ENCODE data around the gene CRY1.
"Not testable (repeated sequence)": the region's sequence is repeated elsewhere in the genome, so short reads cannot be mapped to it uniquely, and the experiment has no call there.

CRY1 gene

GRCh38 chr12:107064243-107064642, 29.1 kb downstream of the CRY1 start:
- DNase-seq (ENCODE audit: low read depth in 2 of 2): no peak

DNA sequence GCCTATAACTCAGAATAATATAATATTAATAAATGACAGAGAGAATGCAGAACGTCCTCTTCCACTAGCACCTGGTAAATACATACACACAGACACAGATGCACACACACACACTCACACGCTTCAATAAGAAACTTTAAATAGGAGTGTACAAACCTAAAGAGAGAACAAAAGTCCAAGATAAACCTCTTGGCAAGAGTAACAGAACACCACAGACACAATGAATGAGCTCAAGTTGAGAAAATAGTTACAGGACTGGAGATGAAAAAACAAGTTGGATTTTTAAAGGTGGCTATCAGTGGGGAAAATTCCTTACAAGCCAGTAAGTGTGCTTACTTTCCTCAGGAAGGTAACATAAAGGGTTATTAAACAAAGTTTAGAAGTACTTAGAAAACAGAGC, 35.2 kb downstream of the CRY1 start:
- DNase-seq (ENCODE audit: low read depth in 2 of 2): no peak

- DNase-seq (ENCODE audit: low read depth in 2 of 2): no peak
These were observed 36.1 kb downstream of the CRY1 start for GRCh38 chr12:107057071-107057834.

GRCh38 chr12:107053709-107054108, 39.6 kb downstream of the CRY1 start:
- DNase-seq (ENCODE audit: low read depth in 2 of 2): no peak

DNA sequence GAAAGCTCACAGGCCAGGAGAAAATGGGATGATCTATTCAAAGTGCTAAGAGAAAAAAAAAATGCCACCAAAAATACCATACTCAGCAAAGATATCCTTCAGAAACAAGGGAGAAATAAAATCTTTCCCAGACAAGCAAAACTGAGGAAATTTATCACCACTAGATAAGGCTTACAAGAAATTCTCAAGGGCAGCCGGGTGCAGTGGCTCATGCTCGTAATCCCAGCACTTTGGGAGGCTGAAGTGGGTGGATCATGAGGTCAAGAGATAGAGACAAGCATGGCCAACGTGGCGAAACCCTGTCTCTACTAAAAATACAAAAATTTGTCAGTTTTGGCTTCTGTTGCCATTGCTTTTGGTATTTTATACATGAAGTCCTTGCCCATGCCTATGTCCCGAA, 48.2 kb downstream of the CRY1 start:
- no peak for DNase-seq (ENCODE audit: low read depth in 2 of 2)

GRCh38 chr12:107042801-107043200, 50.5 kb downstream of the CRY1 start:
- DNase-seq (ENCODE audit: low read depth in 2 of 2): no peak

DNA sequence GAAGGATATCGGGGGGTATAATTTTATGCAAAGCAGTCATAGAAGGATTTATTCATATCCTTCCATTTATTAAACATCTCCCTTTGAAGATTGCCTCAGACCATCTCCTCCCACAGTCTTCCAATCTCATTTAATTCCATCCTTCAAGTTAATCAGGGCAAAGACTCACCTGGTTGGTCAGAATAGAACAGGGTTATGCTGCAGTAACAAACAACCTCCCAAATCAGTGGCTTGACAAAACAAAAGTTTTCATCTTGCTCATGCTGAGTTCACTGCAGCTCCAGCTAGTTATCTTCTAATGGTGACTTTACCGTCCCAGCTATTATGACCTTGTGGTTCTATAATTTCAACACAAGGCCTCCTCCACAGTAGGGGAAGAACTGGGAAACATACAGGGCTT, 57.6 kb downstream of the CRY1 start:
- DNase-seq (ENCODE audit: low read depth in 2 of 2): no peak

DNA sequence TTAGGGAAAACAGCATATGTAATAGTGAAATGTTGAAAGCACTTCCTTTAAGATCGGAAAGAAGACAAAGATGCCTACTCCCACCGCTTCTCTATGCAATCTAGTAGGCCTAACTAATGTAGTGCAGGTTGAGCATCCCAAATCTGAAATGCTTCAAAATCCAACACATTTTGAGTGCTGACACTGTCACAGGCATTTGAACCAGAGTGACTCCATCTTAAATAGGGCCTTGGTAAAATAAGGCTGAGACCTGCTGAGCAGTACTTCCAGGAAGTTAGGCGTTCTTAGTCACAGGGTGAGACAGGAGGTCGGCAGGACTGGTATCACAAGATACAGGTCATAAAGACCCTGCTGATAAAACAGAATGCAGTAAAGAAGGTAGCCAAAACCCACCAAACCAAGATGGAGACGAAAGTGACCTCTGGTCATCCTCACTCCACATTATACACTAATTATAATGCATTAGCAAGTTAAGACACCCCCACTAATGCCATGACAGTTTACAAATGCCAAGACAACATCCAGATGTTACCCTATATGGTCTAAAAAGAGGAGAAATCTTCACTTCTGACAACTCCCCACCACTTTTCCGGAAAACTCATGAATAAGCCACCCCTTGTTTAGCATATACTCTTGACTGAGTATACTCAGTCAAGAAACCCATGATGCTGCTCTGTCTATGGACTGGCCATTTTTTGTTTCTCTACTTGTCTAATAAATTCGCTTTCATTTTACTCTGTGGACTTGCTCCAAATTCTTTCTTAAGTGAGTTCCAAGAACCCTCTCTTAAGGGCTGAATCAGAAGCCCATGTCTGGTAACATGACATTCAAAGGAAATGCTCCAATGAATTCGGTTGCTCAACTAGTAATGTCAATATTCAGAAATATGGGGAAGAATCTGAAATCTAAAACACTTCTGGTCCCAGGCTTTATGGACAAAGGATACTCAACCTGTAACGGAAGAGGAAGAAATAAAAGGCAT, 59.3 kb downstream of the CRY1 start:
- no peak for DNase-seq (ENCODE audit: low read depth in 2 of 2)

DNA sequence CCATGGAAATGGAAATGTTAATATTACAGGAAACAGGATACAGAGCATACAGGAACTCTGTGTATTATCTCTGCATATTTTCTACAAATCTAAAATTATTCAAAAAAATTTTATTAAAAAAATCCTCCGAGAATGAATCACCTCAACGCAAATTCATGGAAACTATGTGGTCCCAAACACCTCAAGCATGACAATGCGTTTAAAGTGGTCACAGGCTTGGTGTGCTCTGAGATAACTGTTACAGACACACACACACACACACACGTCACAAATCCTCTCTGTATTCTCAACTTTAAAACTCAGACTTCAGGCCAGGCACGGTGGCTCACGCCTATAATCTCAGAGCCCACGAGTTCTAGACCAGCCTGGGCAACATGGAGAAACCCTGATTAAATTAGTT, 61.1 kb downstream of the CRY1 start:
- no peak for DNase-seq (ENCODE audit: low read depth in 2 of 2)

- DNase-seq (ENCODE audit: low read depth in 2 of 2): no peak
These were observed 62.3 kb downstream of the CRY1 start for GRCh38 chr12:107031061-107031460.

GRCh38 chr12:107029081-107029480, 64.3 kb downstream of the CRY1 start:
- no peak for DNase-seq (ENCODE audit: low read depth in 2 of 2)

GRCh38 chr12:107027636-107028053, 65.7 kb downstream of the CRY1 start:
- no peak for DNase-seq (ENCODE audit: low read depth in 2 of 2)

GRCh38 chr12:107026806-107027635, 66.3 kb downstream of the CRY1 start:
- no peak for DNase-seq (ENCODE audit: low read depth in 2 of 2)

GRCh38 chr12:107026356-107026755, 67.0 kb downstream of the CRY1 start:
- DNase-seq (ENCODE audit: low read depth in 2 of 2): not testable (repeated sequence)

DNA sequence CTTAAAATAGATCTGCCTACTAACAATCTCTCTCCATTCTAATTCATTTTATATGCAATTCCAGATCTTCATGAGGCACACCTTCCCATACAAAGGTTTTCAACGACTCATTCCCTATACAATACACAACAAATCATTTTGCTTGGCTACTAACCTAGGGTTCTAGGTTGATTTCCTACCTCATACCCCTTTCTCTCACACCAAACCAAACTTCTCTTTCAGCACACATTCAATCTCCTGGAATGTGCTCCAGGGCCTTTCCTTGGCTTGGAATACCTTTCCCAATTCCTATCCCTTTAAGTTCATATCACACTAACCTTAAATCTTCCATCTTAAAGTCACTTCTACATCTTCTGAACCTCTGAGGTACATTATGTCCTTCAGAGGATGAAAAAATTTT, 67.7 kb downstream of the CRY1 start:
- DNase-seq (ENCODE audit: low read depth in 2 of 2): no peak

- no peak for DNase-seq (ENCODE audit: low read depth in 2 of 2)
These were observed 73.8 kb downstream of the CRY1 start for GRCh38 chr12:107019546-107019945.

GRCh38 chr12:107017042-107017441, 76.3 kb downstream of the CRY1 start:
- no peak for DNase-seq (ENCODE audit: low read depth in 2 of 2)

DNA sequence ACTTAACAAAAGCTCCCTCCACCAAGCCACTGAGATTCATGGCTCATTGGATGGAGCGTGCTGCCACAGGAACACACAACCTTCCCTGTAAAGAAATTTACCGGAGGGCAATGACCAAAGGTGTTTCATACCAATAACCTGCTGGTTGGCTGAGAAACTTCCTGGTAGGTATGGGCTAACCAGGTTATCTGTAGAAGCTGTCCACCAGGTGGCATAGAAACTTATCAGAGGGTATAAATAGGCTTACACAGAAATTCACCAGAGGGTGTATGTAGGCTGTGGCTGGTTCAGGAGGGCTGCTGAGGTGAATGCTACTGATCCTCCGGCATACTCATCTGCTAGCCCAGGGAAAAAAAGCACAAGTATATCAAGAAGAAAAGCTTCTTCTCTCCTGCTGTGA, 79.3 kb downstream of the CRY1 start:
- no peak for DNase-seq (ENCODE audit: low read depth in 2 of 2)

DNA sequence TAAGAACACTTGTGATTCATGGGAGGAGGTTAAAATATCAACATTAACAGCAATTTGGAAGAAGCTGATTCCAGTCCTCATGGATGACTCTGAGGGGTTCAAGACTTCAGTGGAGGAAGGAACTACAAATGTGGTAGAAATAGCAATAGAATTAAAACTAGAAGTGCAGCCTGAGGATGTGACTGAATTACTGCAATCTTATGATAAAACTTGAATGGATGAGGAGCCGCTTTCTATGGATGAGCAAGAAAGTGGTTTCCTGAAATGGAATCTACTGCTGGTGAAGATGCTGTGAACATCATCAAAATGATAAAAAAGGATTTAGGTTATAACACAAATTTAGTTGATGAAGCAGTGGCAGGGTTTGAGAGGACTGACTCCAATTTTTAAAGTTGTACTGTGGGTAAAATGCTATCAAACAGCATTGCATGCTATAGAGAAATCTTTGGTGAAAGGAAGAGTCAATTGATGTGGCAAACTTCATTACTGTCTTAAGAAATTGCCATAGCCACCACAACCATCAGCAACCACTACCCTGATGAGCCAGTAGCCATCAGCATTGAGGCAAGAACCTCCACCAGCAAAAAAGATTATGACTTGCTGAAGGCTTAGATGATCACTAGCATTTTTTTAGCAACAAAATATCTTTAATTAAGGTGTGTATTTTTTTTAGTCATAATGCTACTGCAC, 80.5 kb downstream of the CRY1 start:
- no peak for DNase-seq (ENCODE audit: low read depth in 2 of 2)

DNA sequence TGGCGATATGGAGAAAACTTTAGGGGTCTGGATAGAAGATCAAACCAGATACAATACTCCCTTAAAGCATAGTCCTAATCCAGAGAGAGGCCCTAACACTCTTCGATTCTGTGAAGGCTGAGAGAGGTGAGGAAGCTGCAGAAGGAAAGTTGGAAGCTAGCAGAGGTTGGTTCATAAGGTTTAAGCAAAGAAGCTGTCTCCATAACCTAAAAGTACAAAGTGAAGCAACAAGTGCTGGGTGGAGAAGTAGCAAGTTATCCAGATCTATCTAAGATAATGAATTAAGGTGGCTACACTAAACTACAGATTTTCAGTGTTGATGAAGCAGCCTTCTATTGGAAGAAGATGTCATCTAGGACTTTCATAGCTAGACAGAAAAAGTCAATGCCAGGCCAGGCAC, 81.8 kb downstream of the CRY1 start:
- DNase-seq (ENCODE audit: low read depth in 2 of 2): no peak

GRCh38 chr12:107007411-107007810, 85.9 kb downstream of the CRY1 start:
- no peak for DNase-seq (ENCODE audit: low read depth in 2 of 2)

All from activated CD8-positive, alpha-beta memory T cell treated with anti-CD3 and anti-CD28 coated beads for 4 hours (primary cell).